Activated naive CD4-positive, alpha-beta T cell treated with Interleukin-2 at 50 U/mL for 16 hours (primary cell): ENCODE data around the gene PIEZO1.

ENCODE experiments used
- DNase-seq: peaks from one replicate; pipeline ENCODE4 v3.0.0-alpha.2; 2020

The PIEZO1 gene

GRCh38 chr16:88715312-88716190 is 69.5 kb downstream of the PIEZO1 start:
- no peak for DNase-seq

GRCh38 chr16:88714420-88715302 is 70.4 kb downstream of the PIEZO1 start:
- no peak for DNase-seq

GRCh38 chr16:88713568-88714419 is 71.2 kb downstream of the PIEZO1 start:
- no peak for DNase-seq

GRCh38 chr16:88713054-88713453 is 72.0 kb downstream of the PIEZO1 start:
- DNase-seq = no peak

GRCh38 chr16:88712362-88712979 is 72.5 kb downstream of the PIEZO1 start:
- DNase-seq = no peak

GRCh38 chr16:88711750-88712340 is 73.2 kb downstream of the PIEZO1 start:
- no peak for DNase-seq

GRCh38 chr16:88710556-88710955 is 74.5 kb downstream of the PIEZO1 start:
- DNase-seq = no peak

GRCh38 chr16:88706965-88707826 is 77.8 kb downstream of the PIEZO1 start:
- no peak for DNase-seq

GRCh38 chr16:88706229-88706964 is 78.6 kb downstream of the PIEZO1 start, which contains the start of the genes CTU2 and RNF166:
TSS of gene CTU2 (plus strand) at chr16:88706503. CDS start at chr16:88706531, 28 bp downstream.
TSS of gene RNF166 (minus strand) at chr16:88706408. CDS start at chr16:88706325, 83 bp downstream.
- DNase-seq = peak; percentile 93

- DNase-seq = peak; percentile 34
These were observed 79.2 kb downstream of the PIEZO1 start for GRCh38 chr16:88705801-88706228.

- DNase-seq = peak; percentile 25
These were observed 79.8 kb downstream of the PIEZO1 start for GRCh38 chr16:88705076-88705684.

- peak; percentile 72 for DNase-seq
These were observed 81.3 kb downstream of the PIEZO1 start for GRCh38 chr16:88703486-88704309.

- DNase-seq = no peak
These were observed 82.4 kb downstream of the PIEZO1 start for GRCh38 chr16:88702371-88703210.

GRCh38 chr16:88701581-88702370 is 83.2 kb downstream of the PIEZO1 start:
- DNase-seq = peak; percentile 19

GRCh38 chr16:88700636-88701482 is 84.2 kb downstream of the PIEZO1 start:
- DNase-seq = peak; percentile 95

- DNase-seq = no peak
These were observed 84.7 kb downstream of the PIEZO1 start for GRCh38 chr16:88700322-88700635.
